Neuronal stem cell (in vitro differentiated cells): ENCODE data around the gene RNASE13.

Source experiments
- DNase-seq: peaks from one replicate; pipeline ENCODE4 v3.0.0-alpha.2; 2013; ENCODE audit warnings: low spot score
- H2AFZ ChIP-seq: one replicate; pipeline ENCODE4 v1.6.1; 2013; ENCODE audit warnings: mild to moderate bottlenecking, low read length, inconsistent platforms
- H2AK5ac ChIP-seq: 2 replicates; pipeline ENCODE4 v1.6.1; 2013; ENCODE audit warnings: low read depth, mild to moderate bottlenecking, inconsistent platforms, low read length, moderate library complexity, mixed read lengths
- H2BK120ac ChIP-seq: 2 replicates; pipeline ENCODE4 v1.6.1; 2013; ENCODE audit warnings: low read depth, mild to moderate bottlenecking, inconsistent platforms, low read length, moderate library complexity, mixed read lengths
- H2BK12ac ChIP-seq: one replicate; pipeline ENCODE4 v1.6.1; 2013; ENCODE audit warnings: low read length, inconsistent platforms
- H2BK15ac ChIP-seq: 2 replicates; pipeline ENCODE4 v1.6.1; 2013; ENCODE audit warnings: mild to moderate bottlenecking, low read length, inconsistent platforms, mixed read lengths
- H2BK5ac ChIP-seq: one replicate; pipeline ENCODE4 v1.6.1; 2013; ENCODE audit warnings: inconsistent platforms, mild to moderate bottlenecking, low read length, moderate library complexity
- H3K14ac ChIP-seq: one replicate; pipeline ENCODE4 v1.6.1; 2013; ENCODE audit warnings: low read length, inconsistent platforms
- H3K18ac ChIP-seq: 2 replicates; pipeline ENCODE4 v1.6.1; 2013; ENCODE audit warnings: low read length, inconsistent platforms
- H3K23ac ChIP-seq: 2 replicates; pipeline ENCODE4 v1.6.1; 2013; ENCODE audit warnings: low read depth, mild to moderate bottlenecking, mixed read lengths, low read length, inconsistent platforms; ENCODE audit not compliant: poor library complexity
- H3K27ac ChIP-seq: replicated peaks from 3 replicates; pipeline ENCODE4 v1.5.1; 2013; ENCODE audit warnings: low read length, inconsistent platforms
- H3K27me3 ChIP-seq, 3 experiments: 2 replicates each; pipeline ENCODE4 v1.6.1; 2013; ENCODE audit warnings: low read length in 3 of 3, mild to moderate bottlenecking in 2 of 3, inconsistent platforms in 1 of 3, low read depth in 1 of 3, mixed read lengths in 1 of 3, moderate library complexity in 1 of 3; ENCODE audit not compliant: control insufficient read depth in 3 of 3, insufficient read depth in 3 of 3
- H3K36me3 ChIP-seq, 2 donors: replicated peaks in 1 of 2; 2 replicates each; pipeline ENCODE4 v1.6.1; 2013; ENCODE audit warnings: low read length in 2 of 2; ENCODE audit not compliant: control insufficient read depth in 2 of 2, insufficient read depth in 2 of 2
- H3K4ac ChIP-seq: 2 replicates; pipeline ENCODE4 v1.6.1; 2013; ENCODE audit warnings: inconsistent platforms, mild to moderate bottlenecking, low read length, moderate library complexity
- H3K4me1 ChIP-seq, 2 donors: 1 replicate in 1 of 2; 2 replicates in 1 of 2; pipeline ENCODE4 v1.6.1; 2013; ENCODE audit warnings: low read length in 2 of 2, low read depth in 1 of 2; ENCODE audit not compliant: control insufficient read depth in 2 of 2, insufficient read depth in 1 of 2
- H3K4me2 ChIP-seq: one replicate; pipeline ENCODE4 v1.6.1; 2013; ENCODE audit warnings: mild to moderate bottlenecking, low read length, inconsistent platforms; ENCODE audit not compliant: insufficient read depth, poor library complexity, severe bottlenecking
- H3K4me3 ChIP-seq, 2 donors: 2 replicates each; pipeline ENCODE4 v1.5.1; 2013; ENCODE audit warnings: low read length in 2 of 2, mild to moderate bottlenecking in 2 of 2, inconsistent platforms in 1 of 2, moderate library complexity in 1 of 2
- H3K79me1 ChIP-seq: one replicate; pipeline ENCODE4 v1.6.1; 2013; ENCODE audit warnings: low read depth, mild to moderate bottlenecking, inconsistent platforms, low read length, moderate library complexity
- H3K9ac ChIP-seq: one replicate; pipeline ENCODE4 v1.6.1; 2013; ENCODE audit warnings: mild to moderate bottlenecking, low read depth, low read length, inconsistent platforms; ENCODE audit not compliant: poor library complexity
- H3K9me3 ChIP-seq, 2 donors: replicated peaks in 1 of 2; 2 replicates each; pipeline versions ENCODE3 to v1.6.1; 2013; ENCODE audit warnings: low read length in 2 of 2, mild to moderate bottlenecking in 2 of 2, inconsistent platforms in 1 of 2, low read depth in 1 of 2, mixed read lengths in 1 of 2, moderate library complexity in 1 of 2; ENCODE audit not compliant: control insufficient read depth in 2 of 2, insufficient read depth in 1 of 2
- H4K8ac ChIP-seq: one replicate; pipeline ENCODE4 v1.6.1; 2013; ENCODE audit warnings: low read depth, mild to moderate bottlenecking, inconsistent platforms, low read length, moderate library complexity
- H4K91ac ChIP-seq: one replicate; pipeline ENCODE4 v1.6.1; 2013; ENCODE audit warnings: low read length, low read depth, mild to moderate bottlenecking, inconsistent platforms; ENCODE audit not compliant: poor library complexity
- WGBS, 2 donors: extraction: QIAGEN DNeasy Blood & Tissue Kit; methylation state at CpG; one replicate each; pipeline ENCODE4 v1.1.7; 2013; ENCODE audit warnings: missing lambda C conversion rate in 2 of 2, mixed read lengths in 1 of 2; ENCODE audit not compliant: insufficient read length in 2 of 2, insufficient replicate concordance in 1 of 2; ENCODE audit errors: extremely low coverage in 2 of 2; 5-methylcytosine and 5-hydroxymethylcytosine counted together

Gene RNASE13

GRCh38 chr14:21016413-21017190, 18.0 kb downstream of the RNASE13 start:
- Histone ChIP-seq H3K4ac (no peak overlapping the region), H3K27me3 (peaks cover 0 to 27% (median 0%) of the 10 kb centered on the region in 3 experiments), H3K9ac (no peak overlapping the region), H2BK15ac (no peak overlapping the region), H2AK5ac (peak overlapping the region; percentile 59), H4K8ac (no peak overlapping the region), H3K79me1 (no peaks in the 10 kb centered on the region), H2AFZ (no peak overlapping the region), H3K18ac (no peak overlapping the region), H2BK5ac (no peak overlapping the region), H2BK12ac (no peak overlapping the region), H3K23ac (no peak overlapping the region), H3K4me1 (peaks cover 0 to 3% of the 10 kb centered on the region in 2 donors), H3K27ac (no peak overlapping the region), H3K4me3 (no peak overlapping the region), H3K9me3 (peaks cover 0 to 3% of the 10 kb centered on the region in 2 donors), H2BK120ac (no peak overlapping the region), H3K36me3 (no peaks in the 10 kb centered on the region), H3K4me2 (no peak overlapping the region), H3K14ac (no peak overlapping the region), H4K91ac (no peak overlapping the region)
- DNase-seq = no peak
- no CpG with 5 or more reads among the region's 9 CpGs for WGBS, 2 donors

- Histone ChIP-seq H3K23ac (no peak overlapping the region), H3K14ac (no peak overlapping the region), H3K36me3 (no peaks in the 10 kb centered on the region), H3K18ac (no peak overlapping the region), H2AFZ (no peak overlapping the region), H3K9me3 (peaks cover 0 to 3% of the 10 kb centered on the region in 2 donors), H3K79me1 (no peaks in the 10 kb centered on the region), H2BK15ac (no peak overlapping the region), H2BK5ac (no peak overlapping the region), H4K91ac (no peak overlapping the region), H3K4me2 (no peak overlapping the region), H2BK12ac (no peak overlapping the region), H4K8ac (no peak overlapping the region), H3K27ac (no peak overlapping the region), H3K4me1 (peaks cover 0 to 3% of the 10 kb centered on the region in 2 donors), H2BK120ac (no peak overlapping the region), H2AK5ac (no peak overlapping the region), H3K4ac (no peak overlapping the region), H3K9ac (no peak overlapping the region), H3K27me3 (peaks cover 0 to 19% (median 0%) of the 10 kb centered on the region in 3 experiments), H3K4me3 (no peak overlapping the region)
- no CpG with 5 or more reads among the region's 6 CpGs for WGBS, 2 donors
- DNase-seq = no peak
Measured at GRCh38 chr14:21015312-21015711, 19.3 kb downstream of the RNASE13 start.

GRCh38 chr14:21014761-21015190, 19.8 kb downstream of the RNASE13 start:
- no peak overlapping the region for H3K4ac ChIP-seq
- H3K27me3 ChIP-seq = peaks cover 0 to 18% (median 0%) of the 10 kb centered on the region in 3 experiments
- WGBS, 2 donors = no CpG with 5 or more reads among the region's 4 CpGs
- no peak overlapping the region for H2BK12ac ChIP-seq
- H3K4me1 ChIP-seq = peaks cover 0 to 3% of the 10 kb centered on the region in 2 donors
- H4K91ac ChIP-seq = no peak overlapping the region
- no peak overlapping the region for H3K4me3 ChIP-seq
- no peak overlapping the region for H3K14ac ChIP-seq
- no peak overlapping the region for H3K27ac ChIP-seq
- peak; percentile 88 for DNase-seq
- H2BK120ac ChIP-seq = no peak overlapping the region
- no peaks in the 10 kb centered on the region for H3K79me1 ChIP-seq
- peak overlapping the region; percentile 42 for H2AFZ ChIP-seq
- H3K23ac ChIP-seq = no peak overlapping the region
- H3K18ac ChIP-seq = no peak overlapping the region
- H3K36me3 ChIP-seq = no peaks in the 10 kb centered on the region
- H4K8ac ChIP-seq = no peak overlapping the region
- no peak overlapping the region for H3K4me2 ChIP-seq
- H2BK15ac ChIP-seq = no peak overlapping the region
- no peak overlapping the region for H2AK5ac ChIP-seq
- H2BK5ac ChIP-seq = no peak overlapping the region
- H3K9ac ChIP-seq = no peak overlapping the region
- peaks cover 0 to 3% of the 10 kb centered on the region in 2 donors for H3K9me3 ChIP-seq

- Histone ChIP-seq H2BK12ac (no peak overlapping the region), H2AK5ac (no peak overlapping the region), H2BK15ac (no peak overlapping the region), H3K4me2 (no peak overlapping the region), H2AFZ (no peak overlapping the region), H2BK5ac (no peak overlapping the region), H3K14ac (no peak overlapping the region), H3K18ac (no peak overlapping the region), H3K9ac (no peak overlapping the region), H3K23ac (no peak overlapping the region), H3K4me1 (peaks cover 6 to 9% of the 10 kb centered on the region in 2 donors), H3K79me1 (no peaks in the 10 kb centered on the region), H3K4me3 (no peak overlapping the region), H3K27ac (no peak overlapping the region), H3K27me3 (peaks cover 0 to 11% (median 0%) of the 10 kb centered on the region in 3 experiments), H3K4ac (no peak overlapping the region), H4K91ac (no peak overlapping the region), H3K9me3 (no peaks in the 10 kb centered on the region), H3K36me3 (no peaks in the 10 kb centered on the region), H2BK120ac (no peak overlapping the region), H4K8ac (no peak overlapping the region)
- WGBS, 2 donors = no CpG with 5 or more reads among the region's 1 CpG
- DNase-seq = no peak
Measured at GRCh38 chr14:21011136-21011535, 23.5 kb downstream of the RNASE13 start.
